Measurements from ENCODE around the gene OPCML. TPM values are rescaled to one million over a fixed set of nuclear protein-coding genes. Genes with fewer than 3 reads are reported as not detected.
A peak's percentile ranks its signal among the peaks of the same experiment; 100 is the strongest.

OPCML gene
- total and polyA plus RNA-seq, 2 experiments from 2014 or later = 1.2 to 4.4 TPM

- ATAC-seq (no peak), DNase-seq (ENCODE audit: low spot score) (no peak)
- no peaks in the 10 kb centered on the region for H3K36me3 Mint-ChIP-seq (ENCODE audit: low read depth)
- H4K20me1 ChIP-seq (replicated peaks; ENCODE audit: insufficient read depth) = no peaks in the 10 kb centered on the region
- no peaks in the 10 kb centered on the region for H3K79me2 ChIP-seq (replicated peaks; ENCODE audit: insufficient read depth)
- H3K9me2 ChIP-seq (ENCODE audit: insufficient read depth) = no peaks in the 10 kb centered on the region; the same call in none of the 2 replicates
- H3K27ac Mint-ChIP-seq = peak overlapping the region; percentile 75
- no peak overlapping the region for H2AFZ ChIP-seq
- TF ChIP-seq ZNF331 (CRISPR knock-in tag; IDR thresholded peaks at IDR 0.05; ENCODE audit: low read depth) (no peak), CREB1 (CRISPR knock-in tag; IDR thresholded peaks at IDR 0.05; ENCODE audit: low read depth) (no peak), ETS1 (IDR thresholded peaks at IDR 0.05) (no peak), POLR2AphosphoS5 (IDR thresholded peaks at IDR 0.05; ENCODE audit: low read depth) (no peak)
- peaks cover 30% of the 10 kb centered on the region for H3K4me1 Mint-ChIP-seq
- H3K4me2 ChIP-seq = no peak overlapping the region
- H3K9me3 Mint-ChIP-seq = no peaks in the 10 kb centered on the region
- no peaks in the 10 kb centered on the region for H3K36me3 ChIP-seq (ENCODE audit: insufficient read depth)
- H3K4me1 ChIP-seq (ENCODE audit: insufficient read depth) = peaks cover 16% of the 10 kb centered on the region
- H3K4me3 Mint-ChIP-seq = no peak overlapping the region
- no peak overlapping the region for H3K4me3 ChIP-seq
- peaks cover 6% of the 10 kb centered on the region for H3K27me3 Mint-ChIP-seq (ENCODE audit: insufficient read depth, low read depth, poor library complexity)
- no peaks in the 10 kb centered on the region for H3K27me3 ChIP-seq (ENCODE audit: insufficient read depth)
- no peaks in the 10 kb centered on the region for H3F3A ChIP-seq (replicated peaks; ENCODE audit: low read depth)
- H3K27ac ChIP-seq (ENCODE audit: low read depth) = no peak overlapping the region
Measured at GRCh38 chr11:132838627-132839026, 693.7 kb downstream of the OPCML start.

GRCh38 chr11:132831272-132831671 lies 701.0 kb downstream of the OPCML start:
- no peak for ATAC-seq
- no peaks in the 10 kb centered on the region; the same call in 2 of the 3 replicates for H3K4me1 Mint-ChIP-seq
- no peak overlapping the region for H3K4me2 ChIP-seq
- TF ChIP-seq CREB1 (CRISPR knock-in tag; IDR thresholded peaks at IDR 0.05; ENCODE audit: low read depth) = no peak
- no peak for TF ChIP-seq POLR2AphosphoS5 (IDR thresholded peaks at IDR 0.05; ENCODE audit: low read depth)
- no peak for TF ChIP-seq NANOG (IDR thresholded peaks at IDR 0.05; ENCODE audit: borderline replicate concordance)
- TF ChIP-seq CTCF (conservative IDR thresholded peaks at IDR 0.05; ENCODE audit: low read depth in 2 of 2) = no peak
- TF ChIP-seq STAT1 (IDR thresholded peaks at IDR 0.05; ENCODE audit: unreplicated experiment) = no peak
- TF ChIP-seq ETS1 (IDR thresholded peaks at IDR 0.05) = no peak
- TF ChIP-seq EZH2 (IDR thresholded peaks at IDR 0.05; ENCODE audit: low read depth, unreplicated experiment) = no peak
- TF ChIP-seq ZNF462 (CRISPR knock-in tag; IDR thresholded peaks at IDR 0.05) = no peak

More at GRCh38 chr11:132831272-132831671, 701.0 kb downstream of the OPCML start:
- Mint-ChIP-seq H3K9me3 (no peaks in the 10 kb centered on the region), H3K36me3 (ENCODE audit: low read depth) (no peaks in the 10 kb centered on the region), H3K27me3 (ENCODE audit: insufficient read depth, low read depth, poor library complexity) (peaks cover 2% of the 10 kb centered on the region), H3K27ac (no peak overlapping the region), H3K4me3 (no peak overlapping the region)
- Histone ChIP-seq H3K4me3 (no peak overlapping the region), H3K27ac (ENCODE audit: low read depth) (no peak overlapping the region), H2AFZ (no peak overlapping the region), H3K4me1 (ENCODE audit: insufficient read depth) (no peaks in the 10 kb centered on the region), H3K27me3 (ENCODE audit: insufficient read depth) (no peaks in the 10 kb centered on the region), H4K20me1 (replicated peaks; ENCODE audit: insufficient read depth) (no peaks in the 10 kb centered on the region), H3K79me2 (replicated peaks; ENCODE audit: insufficient read depth) (no peaks in the 10 kb centered on the region), H3F3A (replicated peaks; ENCODE audit: low read depth) (no peaks in the 10 kb centered on the region), H3K36me3 (ENCODE audit: insufficient read depth) (no peaks in the 10 kb centered on the region), H3K9me2 (ENCODE audit: insufficient read depth) (peaks cover 3% of the 10 kb centered on the region)
- DNase-seq (ENCODE audit: low spot score) = no peak

All from GM23338 (cell line).